HUES48 (cell line): ENCODE measurements around the gene TP73.
"Not testable (repeated sequence)": the region's sequence is repeated elsewhere in the genome, so short reads cannot be mapped to it uniquely, and the experiment has no call there.

ENCODE experiments used
- H3K27ac ChIP-seq: one replicate; pipeline ENCODE4 v1.7.0; 2013; ENCODE audit warnings: low read depth, low read length, inconsistent platforms
- H3K27me3 ChIP-seq: 2 replicates; pipeline ENCODE4 v1.6.1; 2013; ENCODE audit warnings: mild to moderate bottlenecking, low read length; ENCODE audit not compliant: control insufficient read depth, insufficient read depth
- H3K36me3 ChIP-seq: 2 replicates; pipeline ENCODE4 v1.6.1; 2013; ENCODE audit warnings: low read length; ENCODE audit not compliant: control insufficient read depth, insufficient read depth
- H3K4me1 ChIP-seq: 2 replicates; pipeline ENCODE4 v1.6.1; 2013; ENCODE audit warnings: mild to moderate bottlenecking, low read length; ENCODE audit not compliant: control insufficient read depth, insufficient read depth
- H3K4me3 ChIP-seq: 2 replicates; pipeline ENCODE4 v1.5.1; 2013; ENCODE audit warnings: mild to moderate bottlenecking, low read depth, low read length
- H3K9ac ChIP-seq: 2 replicates; pipeline ENCODE4 v1.6.1; 2013; ENCODE audit warnings: mild to moderate bottlenecking, low read depth, low read length, moderate library complexity
- H3K9me3 ChIP-seq: 2 replicates; pipeline ENCODE4 v1.6.1; 2013; ENCODE audit warnings: low read length; ENCODE audit not compliant: control insufficient read depth, insufficient read depth

The TP73 gene

GRCh38 chr1:3714284-3714741 lies 62.0 kb downstream of the TP73 start:
- Histone ChIP-seq H3K9me3 (no peaks in the 10 kb centered on the region), H3K27ac (no peak overlapping the region), H3K4me1 (no peaks in the 10 kb centered on the region; the same call in 1 of the 2 replicates), H3K27me3 (peaks cover 3% of the 10 kb centered on the region; the same call in 1 of the 2 replicates), H3K9ac (no peak overlapping the region), H3K4me3 (no peak overlapping the region), H3K36me3 (no peaks in the 10 kb centered on the region)

- Histone ChIP-seq H3K9me3 (no peaks in the 10 kb centered on the region), H3K9ac (no peak overlapping the region), H3K27me3 (peaks cover 3% of the 10 kb centered on the region; the same call in 1 of the 2 replicates), H3K36me3 (no peaks in the 10 kb centered on the region), H3K27ac (no peak overlapping the region), H3K4me1 (no peaks in the 10 kb centered on the region; the same call in 1 of the 2 replicates), H3K4me3 (no peak overlapping the region)
Observed at GRCh38 chr1:3714814-3715213, 62.5 kb downstream of the TP73 start.

- H3K9ac ChIP-seq, result no peak overlapping the region
- no peaks in the 10 kb centered on the region for H3K9me3 ChIP-seq
- no peak overlapping the region for H3K27ac ChIP-seq
- H3K4me1 ChIP-seq, result no peaks in the 10 kb centered on the region; the same call in 1 of the 2 replicates
- H3K36me3 ChIP-seq, result no peaks in the 10 kb centered on the region
- no peak overlapping the region for H3K4me3 ChIP-seq
- peaks cover 5% of the 10 kb centered on the region for H3K27me3 ChIP-seq
Observed at GRCh38 chr1:3716351-3716750, 64.0 kb downstream of the TP73 start.

GRCh38 chr1:3717041-3717714 lies 64.9 kb downstream of the TP73 start:
- Histone ChIP-seq H3K9ac (no peak overlapping the region), H3K4me3 (no peak overlapping the region), H3K4me1 (no peaks in the 10 kb centered on the region; the same call in 1 of the 2 replicates), H3K27me3 (peaks cover 6% of the 10 kb centered on the region), H3K9me3 (no peaks in the 10 kb centered on the region), H3K27ac (no peak overlapping the region), H3K36me3 (no peaks in the 10 kb centered on the region)

- Histone ChIP-seq H3K27me3 (peaks cover 6% of the 10 kb centered on the region), H3K4me3 (peak overlapping the region; percentile 58), H3K27ac (no peak overlapping the region), H3K36me3 (no peaks in the 10 kb centered on the region), H3K9ac (no peak overlapping the region), H3K9me3 (no peaks in the 10 kb centered on the region), H3K4me1 (no peaks in the 10 kb centered on the region; the same call in 1 of the 2 replicates)
Observed at GRCh38 chr1:3717715-3718601, 65.6 kb downstream of the TP73 start.

GRCh38 chr1:3718764-3719163 lies 66.4 kb downstream of the TP73 start:
- H3K4me3 ChIP-seq, result no peak overlapping the region
- H3K4me1 ChIP-seq, result no peaks in the 10 kb centered on the region; the same call in 1 of the 2 replicates
- H3K9me3 ChIP-seq, result no peaks in the 10 kb centered on the region
- H3K27me3 ChIP-seq, result peaks cover 6% of the 10 kb centered on the region
- H3K27ac ChIP-seq, result no peak overlapping the region
- no peaks in the 10 kb centered on the region for H3K36me3 ChIP-seq
- H3K9ac ChIP-seq, result no peak overlapping the region

- Histone ChIP-seq H3K4me1 (no peaks in the 10 kb centered on the region; the same call in 1 of the 2 replicates), H3K9me3 (no peaks in the 10 kb centered on the region), H3K27me3 (peaks cover 6% of the 10 kb centered on the region), H3K4me3 (no peak overlapping the region), H3K36me3 (no peaks in the 10 kb centered on the region), H3K9ac (no peak overlapping the region), H3K27ac (no peak overlapping the region)
Observed at GRCh38 chr1:3721955-3722465, 69.7 kb downstream of the TP73 start.

GRCh38 chr1:3722846-3723245 lies 70.5 kb downstream of the TP73 start:
- Histone ChIP-seq H3K4me3 (no peak overlapping the region), H3K9me3 (no peaks in the 10 kb centered on the region), H3K9ac (no peak overlapping the region), H3K27me3 (peaks cover 6% of the 10 kb centered on the region), H3K27ac (no peak overlapping the region), H3K4me1 (no peaks in the 10 kb centered on the region; the same call in 1 of the 2 replicates), H3K36me3 (no peaks in the 10 kb centered on the region)

- not testable (repeated sequence) for H3K4me1 ChIP-seq, H3K9me3 ChIP-seq, H3K9ac ChIP-seq, H3K27ac ChIP-seq, H3K36me3 ChIP-seq, H3K27me3 ChIP-seq, H3K4me3 ChIP-seq
Observed at GRCh38 chr1:3724416-3725030, 72.2 kb downstream of the TP73 start.

GRCh38 chr1:3725366-3725765 lies 73.0 kb downstream of the TP73 start:
- H3K36me3 ChIP-seq, result no peaks in the 10 kb centered on the region
- H3K27ac ChIP-seq, result no peak overlapping the region
- no peak overlapping the region for H3K4me3 ChIP-seq
- no peak overlapping the region for H3K9ac ChIP-seq
- no peaks in the 10 kb centered on the region for H3K9me3 ChIP-seq
- H3K27me3 ChIP-seq, result peaks cover 10% of the 10 kb centered on the region
- H3K4me1 ChIP-seq, result no peaks in the 10 kb centered on the region
